ENCODE measurements around the gene ADAMTS15. TPM values are rescaled to one million over a fixed set of nuclear protein-coding genes. Genes with fewer than 3 reads are reported as not detected.

The ADAMTS15 gene
- total RNA-seq, 1 donor from 2014 or later: not detected

GRCh38 chr11:130486987-130487923, 38.8 kb downstream of the ADAMTS15 start:
- no peak for DNase-seq (ENCODE audit: low spot score)

GRCh38 chr11:130487924-130488815, 39.7 kb downstream of the ADAMTS15 start:
- Mint-ChIP-seq H3K4me1 (ENCODE audit: low read depth) (no peaks in the 10 kb centered on the region), H3K36me3 (ENCODE audit: low read depth) (no peaks in the 10 kb centered on the region), H3K4me3 (ENCODE audit: low read depth) (no peak overlapping the region), H3K27ac (no peak overlapping the region), H3K27me3 (ENCODE audit: low read depth) (peaks cover 21% of the 10 kb centered on the region), H3K9me3 (no peaks in the 10 kb centered on the region)
- DNase-seq (ENCODE audit: low spot score): no peak
- intact Hi-C loops (cut with micrococcal nuclease): no loop called here

More at GRCh38 chr11:130486987-130487923, 38.8 kb downstream of the ADAMTS15 start:
- no peaks in the 10 kb centered on the region for H3K36me3 Mint-ChIP-seq (ENCODE audit: low read depth)
- no peaks in the 10 kb centered on the region for H3K4me1 Mint-ChIP-seq (ENCODE audit: low read depth)
- no peaks in the 10 kb centered on the region for H3K9me3 Mint-ChIP-seq
- intact Hi-C loops (cut with micrococcal nuclease): no loop called here
- peaks cover 18% of the 10 kb centered on the region for H3K27me3 Mint-ChIP-seq (ENCODE audit: low read depth)
- no peak overlapping the region for H3K27ac Mint-ChIP-seq
- H3K4me3 Mint-ChIP-seq (ENCODE audit: low read depth): no peak overlapping the region

GRCh38 chr11:130488848-130489584, 40.6 kb downstream of the ADAMTS15 start:
- H3K4me3 Mint-ChIP-seq (ENCODE audit: low read depth): no peak overlapping the region
- peaks cover 20% of the 10 kb centered on the region for H3K27me3 Mint-ChIP-seq (ENCODE audit: low read depth)
- H3K4me1 Mint-ChIP-seq (ENCODE audit: low read depth): no peaks in the 10 kb centered on the region
- intact Hi-C loops (cut with micrococcal nuclease): no loop called here
- no peaks in the 10 kb centered on the region for H3K9me3 Mint-ChIP-seq
- H3K27ac Mint-ChIP-seq: no peak overlapping the region
- DNase-seq (ENCODE audit: low spot score): no peak
- H3K36me3 Mint-ChIP-seq (ENCODE audit: low read depth): no peaks in the 10 kb centered on the region

GRCh38 chr11:130489716-130490115, 41.3 kb downstream of the ADAMTS15 start:
- Mint-ChIP-seq H3K27ac (no peak overlapping the region), H3K9me3 (no peaks in the 10 kb centered on the region), H3K4me3 (ENCODE audit: low read depth) (no peak overlapping the region), H3K27me3 (ENCODE audit: low read depth) (peaks cover 23% of the 10 kb centered on the region), H3K36me3 (ENCODE audit: low read depth) (no peaks in the 10 kb centered on the region), H3K4me1 (ENCODE audit: low read depth) (no peaks in the 10 kb centered on the region)
- intact Hi-C loops (cut with micrococcal nuclease): no loop called here
- DNase-seq (ENCODE audit: low spot score): no peak

- intact Hi-C loops (cut with micrococcal nuclease): no loop called here
- Mint-ChIP-seq H3K4me1 (ENCODE audit: low read depth) (no peaks in the 10 kb centered on the region), H3K4me3 (ENCODE audit: low read depth) (no peak overlapping the region), H3K36me3 (ENCODE audit: low read depth) (no peaks in the 10 kb centered on the region), H3K9me3 (no peaks in the 10 kb centered on the region), H3K27me3 (ENCODE audit: low read depth) (peaks cover 24% of the 10 kb centered on the region), H3K27ac (no peak overlapping the region)
- DNase-seq (ENCODE audit: low spot score): no peak
These were observed 42.4 kb downstream of the ADAMTS15 start for GRCh38 chr11:130490682-130491449.

GRCh38 chr11:130498181-130498580, 49.7 kb downstream of the ADAMTS15 start:
- peaks cover 20% of the 10 kb centered on the region for H3K27me3 Mint-ChIP-seq (ENCODE audit: low read depth)
- H3K9me3 Mint-ChIP-seq: no peaks in the 10 kb centered on the region
- H3K36me3 Mint-ChIP-seq (ENCODE audit: low read depth): no peaks in the 10 kb centered on the region
- intact Hi-C loops (cut with micrococcal nuclease): no loop called here
- no peak overlapping the region for H3K27ac Mint-ChIP-seq
- no peak for DNase-seq (ENCODE audit: low spot score)
- H3K4me1 Mint-ChIP-seq (ENCODE audit: low read depth): no peaks in the 10 kb centered on the region
- no peak overlapping the region for H3K4me3 Mint-ChIP-seq (ENCODE audit: low read depth)

GRCh38 chr11:130499828-130500227, 51.4 kb downstream of the ADAMTS15 start:
- intact Hi-C loops (cut with micrococcal nuclease): no loop called here
- Mint-ChIP-seq H3K36me3 (ENCODE audit: low read depth) (no peaks in the 10 kb centered on the region), H3K9me3 (peaks cover 4% of the 10 kb centered on the region), H3K4me3 (ENCODE audit: low read depth) (no peak overlapping the region), H3K27me3 (ENCODE audit: low read depth) (peaks cover 19% of the 10 kb centered on the region), H3K27ac (no peak overlapping the region), H3K4me1 (ENCODE audit: low read depth) (no peaks in the 10 kb centered on the region)
- DNase-seq (ENCODE audit: low spot score): no peak

- intact Hi-C loops (cut with micrococcal nuclease): no loop called here
- no peaks in the 10 kb centered on the region for H3K36me3 Mint-ChIP-seq (ENCODE audit: low read depth)
- no peak overlapping the region for H3K4me3 Mint-ChIP-seq (ENCODE audit: low read depth)
- no peak for DNase-seq (ENCODE audit: low spot score)
- H3K27me3 Mint-ChIP-seq (ENCODE audit: low read depth): peaks cover 17% of the 10 kb centered on the region
- H3K27ac Mint-ChIP-seq: no peak overlapping the region
- H3K9me3 Mint-ChIP-seq: peaks cover 24% of the 10 kb centered on the region
- H3K4me1 Mint-ChIP-seq (ENCODE audit: low read depth): no peaks in the 10 kb centered on the region
These were observed 55.9 kb downstream of the ADAMTS15 start for GRCh38 chr11:130504317-130504716.

GRCh38 chr11:130508913-130509312, 60.5 kb downstream of the ADAMTS15 start:
- intact Hi-C loops (cut with micrococcal nuclease): no loop called here
- Mint-ChIP-seq H3K27ac (no peak overlapping the region), H3K4me1 (ENCODE audit: low read depth) (no peaks in the 10 kb centered on the region), H3K4me3 (ENCODE audit: low read depth) (no peak overlapping the region), H3K9me3 (peaks cover 24% of the 10 kb centered on the region), H3K27me3 (ENCODE audit: low read depth) (peaks cover 3% of the 10 kb centered on the region), H3K36me3 (ENCODE audit: low read depth) (no peaks in the 10 kb centered on the region)
- DNase-seq (ENCODE audit: low spot score): no peak

GRCh38 chr11:130509942-130510341, 61.5 kb downstream of the ADAMTS15 start:
- Mint-ChIP-seq H3K4me3 (ENCODE audit: low read depth) (no peak overlapping the region), H3K27me3 (ENCODE audit: low read depth) (peaks cover 3% of the 10 kb centered on the region), H3K27ac (no peak overlapping the region), H3K9me3 (peaks cover 20% of the 10 kb centered on the region), H3K4me1 (ENCODE audit: low read depth) (no peaks in the 10 kb centered on the region), H3K36me3 (ENCODE audit: low read depth) (no peaks in the 10 kb centered on the region)
- intact Hi-C loops (cut with micrococcal nuclease): no loop called here
- DNase-seq (ENCODE audit: low spot score): no peak

- H3K9me3 Mint-ChIP-seq: peaks cover 20% of the 10 kb centered on the region
- H3K4me1 Mint-ChIP-seq (ENCODE audit: low read depth): no peaks in the 10 kb centered on the region
- peaks cover under 1% of the 10 kb centered on the region for H3K27me3 Mint-ChIP-seq (ENCODE audit: low read depth)
- intact Hi-C loops (cut with micrococcal nuclease): no loop called here
- H3K27ac Mint-ChIP-seq: no peak overlapping the region
- DNase-seq (ENCODE audit: low spot score): no peak
- H3K4me3 Mint-ChIP-seq (ENCODE audit: low read depth): no peak overlapping the region
- H3K36me3 Mint-ChIP-seq (ENCODE audit: low read depth): no peaks in the 10 kb centered on the region
These were observed 62.1 kb downstream of the ADAMTS15 start for GRCh38 chr11:130510407-130511006.

Data from activated T-helper 2 cell treated with anti-CD3 and anti-CD28 coated beads, Interferon-gamma antibody, Interleukin-2, Interleukin-4, amounts not matched to agents 10 μg/mL and 5 μg/mL and 100 μg/mL, durations not matched to agents 14 hours and 24 hours and 36 hours (primary cell).